Measurements from ENCODE around the gene PALM2AKAP2. TPM values are rescaled to one million over a fixed set of nuclear protein-coding genes. Genes with fewer than 3 reads are reported as not detected.

The PALM2AKAP2 gene
- total and polyA plus RNA-seq, 10 of the 15 experiments (the other 5 are each of a cell fraction or from before 2014, with no cell fraction given) = 0.01 TPM; not detected in 9

DNA sequence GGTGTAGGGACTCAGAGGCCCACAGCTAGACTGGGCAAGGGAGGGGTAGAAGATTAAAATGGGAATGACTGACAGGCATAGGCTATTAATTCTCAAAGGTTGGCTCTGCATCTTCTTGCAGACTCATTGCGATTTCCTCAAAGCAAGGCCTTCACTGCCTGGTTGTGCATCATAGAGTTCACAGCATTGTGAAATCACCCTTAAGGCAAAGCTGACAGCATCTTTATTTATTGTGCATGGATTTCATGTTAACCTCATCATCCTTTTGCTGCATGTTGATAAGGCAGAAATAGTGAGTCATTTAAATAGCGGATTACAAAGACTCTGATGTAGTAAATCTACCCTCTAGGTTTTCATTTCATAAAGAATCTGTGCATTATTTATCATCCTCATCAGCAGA, 13.6 kb upstream of the PALM2AKAP2 start:
- in situ Hi-C loops (cut with MboI) (no loop called here), intact Hi-C loops (cut with micrococcal nuclease; ENCODE audit: unreplicated experiment) (no loop called here)
- Histone ChIP-seq H3K27me3 (replicated peaks in 1 of 2; ENCODE audit: control insufficient read depth in 2 of 2, insufficient read depth in 2 of 2, low read length in 1 of 2) (peaks cover 0 to 3% of the 10 kb centered on the region in 2 experiments; a peak in 2 of 4 replicates), H3K4me2 (ENCODE audit: control insufficient read depth, insufficient read depth) (no peak overlapping the region), H4K20me1 (ENCODE audit: control insufficient read depth, insufficient read depth) (no peaks in the 10 kb centered on the region), H3K9ac (ENCODE audit: control insufficient read depth, insufficient read depth, low read length) (no peak overlapping the region), H2AFZ (ENCODE audit: control insufficient read depth, low read depth, low read length) (no peak overlapping the region), H3K27ac (ENCODE audit: control insufficient read depth, insufficient read depth) (no peak overlapping the region), H3K79me2 (ENCODE audit: control insufficient read depth, insufficient read depth, low read length) (no peaks in the 10 kb centered on the region), H3K4me1 (ENCODE audit: control insufficient read depth, insufficient read depth, low read length) (no peaks in the 10 kb centered on the region), H3K9me3 (replicated peaks; ENCODE audit: control insufficient read depth, insufficient read depth, low read length) (no peaks in the 10 kb centered on the region), H3K36me3 (ENCODE audit: control insufficient read depth in 2 of 2, insufficient read depth in 2 of 2, low read length in 1 of 2) (no peaks in the 10 kb centered on the region), H3K4me3 (no peak overlapping the region)
- ATAC-seq = no peak
- 51% methylated on average over 2 of the region's 2 CpGs for WGBS (ENCODE audit: insufficient coverage, insufficient replicate concordance, low lambda C conversion rate, missing lambda C conversion rate)
- ChIA-PET SMC1A (ENCODE audit: uncharacterized antibody, unreplicated experiment) (interaction anchor here (1.2 kb wide), 1 partner anchor 33 kb away, joined by 3 read pairs; no protein-coding TSS in a partner anchor), CTCF (no interaction called here), RAD21 (ENCODE audit: unreplicated experiment) (no interaction called here), POLR2A (no interaction called here)
- DNase-seq (ENCODE audit: low read depth, low spot score) = no peak
- BruUV-seq (replicated peaks) = no TSS peak
- FAIRE-seq = no peak
- TF ChIP-seq, protein P1, sequence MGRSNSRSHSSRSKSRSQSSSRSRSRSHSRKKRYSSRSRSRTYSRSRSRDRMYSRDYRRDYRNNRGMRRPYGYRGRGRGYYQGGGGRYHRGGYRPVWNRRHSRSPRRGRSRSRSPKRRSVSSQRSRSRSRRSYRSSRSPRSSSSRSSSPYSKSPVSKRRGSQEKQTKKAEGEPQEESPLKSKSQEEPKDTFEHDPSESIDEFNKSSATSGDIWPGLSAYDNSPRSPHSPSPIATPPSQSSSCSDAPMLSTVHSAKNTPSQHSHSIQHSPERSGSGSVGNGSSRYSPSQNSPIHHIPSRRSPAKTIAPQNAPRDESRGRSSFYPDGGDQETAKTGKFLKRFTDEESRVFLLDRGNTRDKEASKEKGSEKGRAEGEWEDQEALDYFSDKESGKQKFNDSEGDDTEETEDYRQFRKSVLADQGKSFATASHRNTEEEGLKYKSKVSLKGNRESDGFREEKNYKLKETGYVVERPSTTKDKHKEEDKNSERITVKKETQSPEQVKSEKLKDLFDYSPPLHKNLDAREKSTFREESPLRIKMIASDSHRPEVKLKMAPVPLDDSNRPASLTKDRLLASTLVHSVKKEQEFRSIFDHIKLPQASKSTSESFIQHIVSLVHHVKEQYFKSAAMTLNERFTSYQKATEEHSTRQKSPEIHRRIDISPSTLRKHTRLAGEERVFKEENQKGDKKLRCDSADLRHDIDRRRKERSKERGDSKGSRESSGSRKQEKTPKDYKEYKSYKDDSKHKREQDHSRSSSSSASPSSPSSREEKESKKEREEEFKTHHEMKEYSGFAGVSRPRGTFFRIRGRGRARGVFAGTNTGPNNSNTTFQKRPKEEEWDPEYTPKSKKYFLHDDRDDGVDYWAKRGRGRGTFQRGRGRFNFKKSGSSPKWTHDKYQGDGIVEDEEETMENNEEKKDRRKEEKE (IDR thresholded peaks at IDR 0.05) = no peak
- no peak for TF ChIP-seq RUNX3 (IDR thresholded peaks at IDR 0.05; ENCODE audit: low read length)
- TF ChIP-seq, protein P2, sequence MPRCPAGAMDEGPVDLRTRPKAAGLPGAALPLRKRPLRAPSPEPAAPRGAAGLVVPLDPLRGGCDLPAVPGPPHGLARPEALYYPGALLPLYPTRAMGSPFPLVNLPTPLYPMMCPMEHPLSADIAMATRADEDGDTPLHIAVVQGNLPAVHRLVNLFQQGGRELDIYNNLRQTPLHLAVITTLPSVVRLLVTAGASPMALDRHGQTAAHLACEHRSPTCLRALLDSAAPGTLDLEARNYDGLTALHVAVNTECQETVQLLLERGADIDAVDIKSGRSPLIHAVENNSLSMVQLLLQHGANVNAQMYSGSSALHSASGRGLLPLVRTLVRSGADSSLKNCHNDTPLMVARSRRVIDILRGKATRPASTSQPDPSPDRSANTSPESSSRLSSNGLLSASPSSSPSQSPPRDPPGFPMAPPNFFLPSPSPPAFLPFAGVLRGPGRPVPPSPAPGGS (IDR thresholded peaks at IDR 0.05; ENCODE audit: borderline replicate concordance, insufficient read depth, low read depth, low read length, poor library complexity, severe bottlenecking) = no peak
- no peak for TF ChIP-seq EP300 (IDR thresholded peaks at IDR 0.05; ENCODE audit: borderline replicate concordance in 1 of 2, control insufficient read depth in 1 of 2, low read depth in 2 of 2, low read length in 2 of 2)
- no peak for TF ChIP-seq RELA (IDR thresholded peaks at IDR 0.05; ENCODE audit: borderline replicate concordance, partially characterized antibody)
- no peak for TF ChIP-seq STAT1 (conservative IDR thresholded peaks at IDR 0.05)
- TF ChIP-seq TCF7 (IDR thresholded peaks at IDR 0.05; ENCODE audit: borderline replicate concordance) = no peak
- TF ChIP-seq, protein P3, sequence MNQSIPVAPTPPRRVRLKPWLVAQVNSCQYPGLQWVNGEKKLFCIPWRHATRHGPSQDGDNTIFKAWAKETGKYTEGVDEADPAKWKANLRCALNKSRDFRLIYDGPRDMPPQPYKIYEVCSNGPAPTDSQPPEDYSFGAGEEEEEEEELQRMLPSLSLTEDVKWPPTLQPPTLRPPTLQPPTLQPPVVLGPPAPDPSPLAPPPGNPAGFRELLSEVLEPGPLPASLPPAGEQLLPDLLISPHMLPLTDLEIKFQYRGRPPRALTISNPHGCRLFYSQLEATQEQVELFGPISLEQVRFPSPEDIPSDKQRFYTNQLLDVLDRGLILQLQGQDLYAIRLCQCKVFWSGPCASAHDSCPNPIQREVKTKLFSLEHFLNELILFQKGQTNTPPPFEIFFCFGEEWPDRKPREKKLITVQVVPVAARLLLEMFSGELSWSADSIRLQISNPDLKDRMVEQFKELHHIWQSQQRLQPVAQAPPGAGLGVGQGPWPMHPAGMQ (IDR thresholded peaks at IDR 0.05; ENCODE audit: borderline replicate concordance) = no peak
- TF ChIP-seq, protein P4, sequence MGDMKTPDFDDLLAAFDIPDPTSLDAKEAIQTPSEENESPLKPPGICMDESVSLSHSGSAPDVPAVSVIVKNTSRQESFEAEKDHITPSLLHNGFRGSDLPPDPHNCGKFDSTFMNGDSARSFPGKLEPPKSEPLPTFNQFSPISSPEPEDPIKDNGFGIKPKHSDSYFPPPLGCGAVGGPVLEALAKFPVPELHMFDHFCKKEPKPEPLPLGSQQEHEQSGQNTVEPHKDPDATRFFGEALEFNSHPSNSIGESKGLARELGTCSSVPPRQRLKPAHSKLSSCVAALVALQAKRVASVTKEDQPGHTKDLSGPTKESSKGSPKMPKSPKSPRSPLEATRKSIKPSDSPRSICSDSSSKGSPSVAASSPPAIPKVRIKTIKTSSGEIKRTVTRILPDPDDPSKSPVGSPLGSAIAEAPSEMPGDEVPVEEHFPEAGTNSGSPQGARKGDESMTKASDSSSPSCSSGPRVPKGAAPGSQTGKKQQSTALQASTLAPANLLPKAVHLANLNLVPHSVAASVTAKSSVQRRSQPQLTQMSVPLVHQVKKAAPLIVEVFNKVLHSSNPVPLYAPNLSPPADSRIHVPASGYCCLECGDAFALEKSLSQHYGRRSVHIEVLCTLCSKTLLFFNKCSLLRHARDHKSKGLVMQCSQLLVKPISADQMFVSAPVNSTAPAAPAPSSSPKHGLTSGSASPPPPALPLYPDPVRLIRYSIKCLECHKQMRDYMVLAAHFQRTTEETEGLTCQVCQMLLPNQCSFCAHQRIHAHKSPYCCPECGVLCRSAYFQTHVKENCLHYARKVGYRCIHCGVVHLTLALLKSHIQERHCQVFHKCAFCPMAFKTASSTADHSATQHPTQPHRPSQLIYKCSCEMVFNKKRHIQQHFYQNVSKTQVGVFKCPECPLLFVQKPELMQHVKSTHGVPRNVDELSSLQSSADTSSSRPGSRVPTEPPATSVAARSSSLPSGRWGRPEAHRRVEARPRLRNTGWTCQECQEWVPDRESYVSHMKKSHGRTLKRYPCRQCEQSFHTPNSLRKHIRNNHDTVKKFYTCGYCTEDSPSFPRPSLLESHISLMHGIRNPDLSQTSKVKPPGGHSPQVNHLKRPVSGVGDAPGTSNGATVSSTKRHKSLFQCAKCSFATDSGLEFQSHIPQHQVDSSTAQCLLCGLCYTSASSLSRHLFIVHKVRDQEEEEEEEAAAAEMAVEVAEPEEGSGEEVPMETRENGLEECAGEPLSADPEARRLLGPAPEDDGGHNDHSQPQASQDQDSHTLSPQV (IDR thresholded peaks at IDR 0.05) = no peak
- no peak for TF ChIP-seq MEF2B (IDR thresholded peaks at IDR 0.05; ENCODE audit: partially characterized antibody, poor library complexity, severe bottlenecking)
- no peak for TF ChIP-seq JUND (IDR thresholded peaks at IDR 0.05; ENCODE audit: low read depth, low read length)
- no peak for TF ChIP-seq BRCA1 (IDR thresholded peaks at IDR 0.05; ENCODE audit: low read depth, low read length)
